ENCODE measurements around the gene SPATA1.

GRCh38 chr1:84462118-84462517 is 44.1 kb upstream of the SPATA1 start:
- no peak for TF ChIP-seq YY1 (IDR thresholded peaks at IDR 0.05; ENCODE audit: insufficient read depth, insufficient read length)
- no peak for TF ChIP-seq SUZ12 (IDR thresholded peaks at IDR 0.05; ENCODE audit: extremely low read depth, insufficient read depth, insufficient read length)
- no peak for TF ChIP-seq ZNF274 (IDR thresholded peaks at IDR 0.05; ENCODE audit: low read depth, low read length)
